Sigmoid colon (tissue), 7 donors: ENCODE measurements around the gene MTERF1. TPM values are rescaled to one million over a fixed set of nuclear protein-coding genes. Genes with fewer than 3 reads are reported as not detected.

Source experiments
- DNase-seq: peaks from one replicate; pipeline ENCODE4 v3.0.0-alpha.2; 2019
- H3K27ac ChIP-seq, 4 donors: fragments of 200-600 bp; sonication (generic); one replicate each; pipeline ENCODE4 v1.5.1; 2016 to 2019; ENCODE audit warnings: mild to moderate bottlenecking in 1 of 4
- H3K27me3 ChIP-seq, 3 donors: fragments of 200-600 bp; sonication (generic); one replicate each; pipeline ENCODE4 v1.5.1; 2019; ENCODE audit warnings: mild to moderate bottlenecking in 1 of 3
- H3K36me3 ChIP-seq, 4 donors: fragments of 200-600 bp; sonication (generic); one replicate each; pipeline ENCODE4 v1.5.1; 2016 to 2019
- H3K4me1 ChIP-seq, 4 donors: fragments of 200-600 bp; sonication (generic); one replicate each; pipeline ENCODE4 v1.5.1; 2017 to 2019
- H3K4me3 ChIP-seq, 4 donors: fragments of 200-600 bp; sonication (generic); one replicate each; pipeline ENCODE4 v1.5.1; 2017 to 2019; ENCODE audit warnings: mild to moderate bottlenecking in 2 of 4, moderate library complexity in 1 of 4
- H3K9me3 ChIP-seq, 4 donors: fragments of 200-600 bp in 3 of 4; sonication (generic) in 3 of 4; one replicate each; pipeline versions ENCODE4 v1.5.1 to v1.6.1; 2013 to 2019
- EP300 ChIP-seq, 4 donors: sonication (generic); formaldehyde crosslinking; IDR thresholded peaks; one replicate each; pipeline ENCODE4 v1.6.1; 2017; ENCODE audit warnings: antibody characterized with exemption in 4 of 4
- POLR2A ChIP-seq, 2 donors: fragments of 450-650 bp; IDR thresholded peaks; one replicate each; pipeline ENCODE4 v1.6.1; 2016; ENCODE audit warnings: antibody characterized with exemption in 2 of 2, mild to moderate bottlenecking in 2 of 2, moderate library complexity in 2 of 2
- POLR2AphosphoS5 ChIP-seq, 4 donors: sonication (generic); formaldehyde crosslinking; IDR thresholded peaks; one replicate each; pipeline ENCODE4 v1.6.1; 2017; ENCODE audit warnings: antibody characterized with exemption in 4 of 4
- WGBS, 2 donors: extraction: QIAGEN DNeasy Blood & Tissue Kit; methylation state at CpG; one replicate each; pipeline ENCODE4 v1.1.7; 2013; 5-methylcytosine and 5-hydroxymethylcytosine counted together
- intact Hi-C: fragments of 100-400 bp; cut with DNase I; formaldehyde crosslinking; loops from one replicate; pipeline ENCODE4 v1.15.1; 2023
- polyA plus RNA-seq, 3 donors: library from polyadenylated mRNA; stranded (reverse); fragments of 200-250 nt; gene quantifications; one replicate each; pipeline ENCODE4 v1.2.3, GENCODE V29; 2013
- total RNA-seq, 4 donors: library from RNA; depleted of rRNA; stranded (reverse); fragments of >200 nt; gene quantifications; one replicate each; pipeline ENCODE4 v1.1.0, GENCODE V29; 2016
- TF ChIP-seq, protein P1 (sequence below), 4 experiments: fragments of 450-650 bp in 3 of 4; fragments of 200-600 bp in 1 of 4; IDR thresholded peaks; one replicate each; pipeline ENCODE4 v1.5.1; 2016 to 2019; ENCODE audit warnings: antibody characterized with exemption in 4 of 4, mild to moderate bottlenecking in 3 of 4, moderate library complexity in 2 of 4
- donor health status: healthy with polysubstance abuse.
- donor health status: Bipolar disorder and iron deficiency.
- donor health status: healthy.

The MTERF1 gene
- total and polyA plus RNA-seq, 7 donors: 6.6 to 11.6 (median 9.5) TPM

DNA sequence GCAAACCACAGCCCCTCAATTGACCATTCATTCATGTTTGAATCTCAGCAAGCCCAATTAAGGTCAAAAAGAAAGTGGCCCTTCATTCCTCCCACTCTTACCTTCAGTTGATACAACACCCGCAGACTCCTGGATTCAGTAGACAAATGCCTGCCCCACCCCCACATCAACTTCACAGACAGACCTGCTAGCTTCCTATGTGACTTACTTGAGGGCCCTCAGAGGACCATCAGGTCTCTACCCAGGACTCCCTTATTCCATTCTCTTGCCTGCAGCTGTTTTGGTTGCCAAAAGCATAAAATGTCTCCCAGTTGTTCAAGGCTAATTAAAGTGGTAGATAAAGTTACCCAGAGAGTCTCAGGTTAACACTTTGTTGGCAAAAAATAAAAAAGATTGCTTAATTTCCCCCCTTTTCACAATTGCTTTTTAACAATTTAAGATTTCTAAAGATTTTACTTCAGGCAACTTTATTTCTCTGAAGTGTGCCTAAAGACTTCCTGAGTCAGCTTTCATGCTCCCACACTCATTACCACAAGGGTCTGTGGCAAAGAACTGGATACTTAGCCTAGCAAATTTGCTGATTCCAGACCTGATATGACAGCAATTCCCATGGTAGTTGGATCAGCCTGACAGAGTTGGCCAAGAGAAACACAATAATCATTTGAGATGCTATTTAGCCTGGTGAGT lies 3.3 kb upstream of the MTERF1 start:
- 84 to 88% methylated on average over 1 of the region's 1 CpG for WGBS, 2 donors
- H3K27ac ChIP-seq: no peak overlapping the region
- H3K36me3 ChIP-seq: no peaks in the 10 kb centered on the region
- no peaks in the 10 kb centered on the region for H3K27me3 ChIP-seq
- TF ChIP-seq, protein P1, sequence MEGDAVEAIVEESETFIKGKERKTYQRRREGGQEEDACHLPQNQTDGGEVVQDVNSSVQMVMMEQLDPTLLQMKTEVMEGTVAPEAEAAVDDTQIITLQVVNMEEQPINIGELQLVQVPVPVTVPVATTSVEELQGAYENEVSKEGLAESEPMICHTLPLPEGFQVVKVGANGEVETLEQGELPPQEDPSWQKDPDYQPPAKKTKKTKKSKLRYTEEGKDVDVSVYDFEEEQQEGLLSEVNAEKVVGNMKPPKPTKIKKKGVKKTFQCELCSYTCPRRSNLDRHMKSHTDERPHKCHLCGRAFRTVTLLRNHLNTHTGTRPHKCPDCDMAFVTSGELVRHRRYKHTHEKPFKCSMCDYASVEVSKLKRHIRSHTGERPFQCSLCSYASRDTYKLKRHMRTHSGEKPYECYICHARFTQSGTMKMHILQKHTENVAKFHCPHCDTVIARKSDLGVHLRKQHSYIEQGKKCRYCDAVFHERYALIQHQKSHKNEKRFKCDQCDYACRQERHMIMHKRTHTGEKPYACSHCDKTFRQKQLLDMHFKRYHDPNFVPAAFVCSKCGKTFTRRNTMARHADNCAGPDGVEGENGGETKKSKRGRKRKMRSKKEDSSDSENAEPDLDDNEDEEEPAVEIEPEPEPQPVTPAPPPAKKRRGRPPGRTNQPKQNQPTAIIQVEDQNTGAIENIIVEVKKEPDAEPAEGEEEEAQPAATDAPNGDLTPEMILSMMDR (IDR thresholded peaks at IDR 0.05): no peak
- no peak for TF ChIP-seq POLR2A (IDR thresholded peaks at IDR 0.05)
- TF ChIP-seq POLR2AphosphoS5 (IDR thresholded peaks at IDR 0.05): no peak
- TF ChIP-seq EP300 (IDR thresholded peaks at IDR 0.05): no peak
- no peak overlapping the region for H3K4me3 ChIP-seq
- intact Hi-C loops: loop anchor here (5.0 to 10.0 kb wide), 4 partner anchors 131 to 797 kb away; partner anchors contain the start of gene CYP51A1
- peaks cover 0 to 16% (median 11%) of the 10 kb centered on the region in 4 donors for H3K4me1 ChIP-seq
- H3K9me3 ChIP-seq: no peaks in the 10 kb centered on the region
- DNase-seq: no peak

DNA sequence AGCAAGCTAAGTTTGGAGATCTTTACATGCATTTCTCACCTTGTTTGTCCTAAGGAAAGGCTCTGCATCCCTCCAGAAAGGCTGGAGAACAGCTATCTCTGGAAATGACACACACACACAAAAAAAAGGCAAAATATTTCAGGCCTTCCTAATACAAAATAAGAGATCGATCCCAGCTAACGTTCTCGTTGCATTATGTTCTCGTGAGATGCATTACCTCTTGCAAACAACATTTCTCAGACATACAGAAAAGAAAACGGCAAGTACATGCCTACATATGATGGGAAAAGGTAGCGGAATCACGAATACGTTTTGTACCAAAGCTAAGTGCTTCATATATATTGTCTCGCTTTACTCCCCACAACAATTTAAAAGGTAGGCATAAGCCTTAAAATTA lies 488 bp downstream of the MTERF1 start:
- WGBS, 2 donors: 3 to 5% methylated on average over 9 of the region's 9 CpGs
- TF ChIP-seq POLR2A (IDR thresholded peaks at IDR 0.05) (no peak), EP300 (IDR thresholded peaks at IDR 0.05) (no peak), POLR2AphosphoS5 (IDR thresholded peaks at IDR 0.05) (no peak)
- TF ChIP-seq, protein P1 (IDR thresholded peaks at IDR 0.05): no peak
- Histone ChIP-seq H3K4me3 (peak overlapping the region; percentile 69 to 85 (median 76)), H3K36me3 (no peaks in the 10 kb centered on the region), H3K9me3 (no peaks in the 10 kb centered on the region), H3K27me3 (no peaks in the 10 kb centered on the region), H3K27ac (peak overlapping the region; percentile 61 to 73 (median 63)), H3K4me1 (peaks cover 0 to 16% (median 12%) of the 10 kb centered on the region in 4 donors)
- intact Hi-C loops: loop anchor here (1.0 to 10.0 kb wide), 6 partner anchors 60 to 793 kb away; partner anchors contain the start of genes AKAP9 and CYP51A1
- no peak for DNase-seq

DNA sequence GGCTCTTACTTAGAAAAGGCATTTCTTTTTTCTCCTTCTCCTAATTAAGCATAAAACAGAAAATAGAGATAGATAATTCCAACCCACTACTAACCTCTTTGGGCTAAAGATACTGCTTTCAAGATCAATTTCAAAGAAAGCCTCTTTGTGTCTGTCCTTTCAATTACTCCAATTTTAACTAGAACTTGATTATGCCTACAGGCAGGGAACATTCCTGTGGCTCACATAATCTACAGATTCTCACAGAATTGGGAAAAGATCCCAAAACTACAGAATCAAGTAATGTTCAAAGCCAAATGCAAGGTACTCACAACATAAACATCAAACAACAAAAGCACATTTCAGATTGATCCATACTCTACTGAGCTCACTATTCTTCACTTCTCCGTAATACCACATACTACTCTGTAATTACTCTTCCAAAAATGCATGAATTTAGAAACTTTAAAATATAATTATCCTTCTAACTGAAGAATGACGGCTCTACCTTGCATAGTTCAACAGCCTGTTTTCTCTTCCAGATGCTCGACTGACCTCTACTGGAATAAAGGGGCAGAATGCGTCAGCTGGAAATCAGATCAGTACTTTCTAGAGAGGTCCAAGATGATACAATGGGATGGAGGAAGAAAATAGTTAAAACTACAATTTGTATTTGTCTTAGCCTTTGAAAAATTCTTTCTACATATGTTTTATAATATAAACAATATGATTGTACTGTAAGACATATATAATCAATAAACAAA lies 3.9 kb downstream of the MTERF1 start:
- H3K27me3 ChIP-seq: no peaks in the 10 kb centered on the region
- H3K36me3 ChIP-seq: peaks cover 0 to 18% (median 2%) of the 10 kb centered on the region in 4 donors
- H3K27ac ChIP-seq: no peak overlapping the region
- intact Hi-C loops: no loop called here
- no peaks in the 10 kb centered on the region for H3K9me3 ChIP-seq
- H3K4me3 ChIP-seq: no peak overlapping the region
- no peak for DNase-seq
- H3K4me1 ChIP-seq: peaks cover 0 to 16% (median 12%) of the 10 kb centered on the region in 4 donors
- 82 to 86% methylated on average over 4 of the region's 4 CpGs for WGBS, 2 donors
- TF ChIP-seq EP300 (IDR thresholded peaks at IDR 0.05): no peak
- TF ChIP-seq POLR2A (IDR thresholded peaks at IDR 0.05): no peak
- TF ChIP-seq POLR2AphosphoS5 (IDR thresholded peaks at IDR 0.05): no peak
- TF ChIP-seq, protein P1 (IDR thresholded peaks at IDR 0.05): no peak

DNA sequence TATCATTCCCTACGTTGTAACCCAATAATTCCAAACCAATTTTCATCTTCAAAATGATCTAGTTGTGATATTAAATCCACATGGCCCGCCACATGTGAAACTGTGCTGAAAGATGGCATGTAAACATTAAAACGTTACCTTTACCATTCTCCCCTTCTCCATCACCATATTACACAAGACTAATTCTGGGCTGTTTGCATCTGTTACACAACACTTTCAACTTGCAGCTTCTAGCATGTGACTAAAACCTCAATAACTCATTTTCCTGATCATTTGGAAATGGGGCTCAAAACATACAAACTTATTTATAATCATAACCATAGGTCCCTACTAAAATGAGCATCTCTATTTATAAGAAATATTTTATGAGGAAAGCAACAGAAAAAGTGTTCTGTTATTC lies 4.7 kb downstream of the MTERF1 start:
- no peaks in the 10 kb centered on the region for H3K9me3 ChIP-seq
- H3K27ac ChIP-seq: no peak overlapping the region
- H3K27me3 ChIP-seq: no peaks in the 10 kb centered on the region
- WGBS, 2 donors: 88 to 91% methylated on average over 3 of the region's 3 CpGs
- TF ChIP-seq POLR2A (IDR thresholded peaks at IDR 0.05) (no peak), EP300 (IDR thresholded peaks at IDR 0.05) (no peak), POLR2AphosphoS5 (IDR thresholded peaks at IDR 0.05) (no peak)
- TF ChIP-seq, protein P1 (IDR thresholded peaks at IDR 0.05): no peak
- H3K4me1 ChIP-seq: peaks cover 0 to 16% (median 10%) of the 10 kb centered on the region in 4 donors
- intact Hi-C loops: no loop called here
- H3K4me3 ChIP-seq: no peak overlapping the region
- peaks cover 0 to 18% (median 2%) of the 10 kb centered on the region in 4 donors for H3K36me3 ChIP-seq
- no peak for DNase-seq
